ENCODE measurements around the gene ERICH2. TPM values are rescaled to one million over a fixed set of nuclear protein-coding genes. Genes with fewer than 3 reads are reported as not detected.

Gene ERICH2
- total RNA-seq, 2 donors from 2014 or later, result 9.6 to 18.3 TPM

DNA sequence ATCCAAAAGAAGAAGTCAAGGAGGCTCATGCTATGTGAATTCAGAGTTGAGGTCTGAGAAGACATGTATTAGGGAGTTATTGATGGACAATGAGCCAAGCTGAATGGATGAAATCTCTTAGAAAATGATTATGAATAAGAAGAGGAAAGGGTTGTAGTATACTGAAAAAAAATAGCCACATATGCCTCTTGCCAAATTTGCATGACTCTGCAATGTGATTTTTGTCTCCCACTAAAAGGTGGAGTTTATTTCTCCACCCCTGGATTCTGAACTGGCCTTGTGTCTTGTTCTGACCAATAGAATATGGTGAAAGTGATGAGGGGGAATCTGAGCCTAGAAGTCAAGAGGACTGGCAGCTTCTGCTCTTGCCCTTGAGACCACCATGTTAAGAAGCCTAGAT, 8.6 kb upstream of the ERICH2 start:
- Histone ChIP-seq H3K36me3 (ENCODE audit: control insufficient read depth, insufficient read depth, low read length) (no peaks in the 10 kb centered on the region), H3K4me3 (ENCODE audit: low read length) (no peak overlapping the region), H3K9me3 (ENCODE audit: control insufficient read depth, low read length) (peaks cover 6% of the 10 kb centered on the region), H3K9ac (ENCODE audit: extremely low read depth, low read length, poor library complexity, severe bottlenecking) (no peak overlapping the region), H3K27me3 (ENCODE audit: control insufficient read depth, insufficient read depth, low read length, poor library complexity, severe bottlenecking) (no peaks in the 10 kb centered on the region), H3K27ac (ENCODE audit: low read depth, low read length) (no peak overlapping the region), H3K4me1 (ENCODE audit: control insufficient read depth, insufficient read depth, low read length) (peaks cover 2% of the 10 kb centered on the region)
- H3K4me1 Mint-ChIP-seq, result peaks cover 28% of the 10 kb centered on the region
- H3K27ac Mint-ChIP-seq, result no peak overlapping the region
- TF ChIP-seq CTCF (conservative IDR thresholded peaks at IDR 0.05), result no peak
- H3K36me3 Mint-ChIP-seq (ENCODE audit: low read depth), result peaks cover 3% of the 10 kb centered on the region
- DNase-seq, result no peak
- H3K9me3 Mint-ChIP-seq, result peaks cover 7% of the 10 kb centered on the region
- H3K4me3 Mint-ChIP-seq, result no peak overlapping the region
- H3K27me3 Mint-ChIP-seq (ENCODE audit: insufficient read depth), result no peaks in the 10 kb centered on the region

DNA sequence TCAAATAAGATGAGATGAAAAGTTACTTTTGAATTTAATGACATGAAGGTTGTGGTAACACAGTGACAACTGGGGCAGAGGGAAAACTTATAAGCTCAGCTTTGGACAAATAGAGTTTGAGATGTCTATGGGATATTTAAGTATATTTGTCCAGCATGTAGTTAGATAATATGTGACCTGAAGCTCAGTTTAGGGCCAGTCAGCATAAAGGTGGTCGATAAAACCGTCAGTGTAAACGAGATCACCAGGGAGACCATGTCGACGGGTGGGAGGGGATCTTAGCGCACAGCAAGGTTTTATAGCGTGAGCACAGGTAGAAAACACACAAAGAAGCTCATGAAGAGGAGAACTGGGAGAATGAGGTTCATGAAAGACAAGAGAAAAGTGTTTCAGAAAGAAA, 7.4 kb upstream of the ERICH2 start:
- H3K4me1 Mint-ChIP-seq, result peaks cover 32% of the 10 kb centered on the region
- no peak overlapping the region for H3K4me3 Mint-ChIP-seq
- no peaks in the 10 kb centered on the region for H3K27me3 Mint-ChIP-seq (ENCODE audit: insufficient read depth)
- Histone ChIP-seq H3K27me3 (ENCODE audit: control insufficient read depth, insufficient read depth, low read length, poor library complexity, severe bottlenecking) (no peaks in the 10 kb centered on the region), H3K9ac (ENCODE audit: extremely low read depth, low read length, poor library complexity, severe bottlenecking) (no peak overlapping the region), H3K4me3 (ENCODE audit: low read length) (no peak overlapping the region), H3K4me1 (ENCODE audit: control insufficient read depth, insufficient read depth, low read length) (peaks cover 2% of the 10 kb centered on the region), H3K36me3 (ENCODE audit: control insufficient read depth, insufficient read depth, low read length) (no peaks in the 10 kb centered on the region), H3K27ac (ENCODE audit: low read depth, low read length) (no peak overlapping the region), H3K9me3 (ENCODE audit: control insufficient read depth, low read length) (peaks cover 6% of the 10 kb centered on the region)
- DNase-seq, result no peak
- no peak overlapping the region for H3K27ac Mint-ChIP-seq
- TF ChIP-seq CTCF (conservative IDR thresholded peaks at IDR 0.05), result no peak
- H3K36me3 Mint-ChIP-seq (ENCODE audit: low read depth), result peaks cover 3% of the 10 kb centered on the region
- 92 to 93% methylated on average over 7 of the region's 7 CpGs for WGBS, 2 experiments (ENCODE audit: insufficient coverage in 1 of 2, insufficient read length in 1 of 2)
- H3K9me3 Mint-ChIP-seq, result peaks cover 9% of the 10 kb centered on the region

DNA sequence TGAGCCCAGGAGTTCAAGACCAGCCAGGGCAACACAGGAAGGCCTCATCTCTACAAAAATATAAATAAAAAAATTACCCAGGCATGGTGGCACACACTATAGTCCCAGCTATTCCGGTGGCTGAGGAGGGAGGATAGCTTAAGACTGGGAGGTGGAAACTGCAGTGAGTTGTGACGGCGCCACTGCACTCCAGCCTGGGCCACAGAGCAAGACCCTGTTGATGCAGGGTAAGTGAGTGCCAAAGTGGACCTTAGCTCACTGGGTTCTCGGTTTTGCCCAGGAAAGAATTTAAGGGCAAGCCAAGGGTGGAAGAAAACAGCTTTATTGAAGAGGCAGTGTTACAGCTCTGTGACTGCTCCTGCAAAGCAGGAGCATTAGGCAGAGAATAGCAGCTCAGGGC, 6.9 kb upstream of the ERICH2 start:
- Mint-ChIP-seq H3K9me3 (peaks cover 9% of the 10 kb centered on the region), H3K4me1 (peaks cover 36% of the 10 kb centered on the region), H3K27me3 (ENCODE audit: insufficient read depth) (no peaks in the 10 kb centered on the region), H3K4me3 (no peak overlapping the region), H3K27ac (no peak overlapping the region), H3K36me3 (ENCODE audit: low read depth) (peaks cover 3% of the 10 kb centered on the region)
- TF ChIP-seq CTCF (conservative IDR thresholded peaks at IDR 0.05), result no peak
- WGBS, 2 experiments (ENCODE audit: insufficient coverage in 1 of 2, insufficient read length in 1 of 2), result 93% methylated on average over 4 of the region's 4 CpGs
- Histone ChIP-seq H3K9me3 (ENCODE audit: control insufficient read depth, low read length) (peaks cover 6% of the 10 kb centered on the region), H3K27me3 (ENCODE audit: control insufficient read depth, insufficient read depth, low read length, poor library complexity, severe bottlenecking) (no peaks in the 10 kb centered on the region), H3K4me1 (ENCODE audit: control insufficient read depth, insufficient read depth, low read length) (peaks cover 2% of the 10 kb centered on the region), H3K4me3 (ENCODE audit: low read length) (no peak overlapping the region), H3K27ac (ENCODE audit: low read depth, low read length) (no peak overlapping the region), H3K36me3 (ENCODE audit: control insufficient read depth, insufficient read depth, low read length) (no peaks in the 10 kb centered on the region), H3K9ac (ENCODE audit: extremely low read depth, low read length, poor library complexity, severe bottlenecking) (no peak overlapping the region)
- DNase-seq, result no peak

All from endodermal cell (in vitro differentiated cells).